ENCODE measurements around the gene SLC38A4. TPM values are rescaled to one million over a fixed set of nuclear protein-coding genes. Genes with fewer than 3 reads are reported as not detected.

The SLC38A4 gene
- total RNA-seq, 1 experiment from 2014 or later: not detected

DNA sequence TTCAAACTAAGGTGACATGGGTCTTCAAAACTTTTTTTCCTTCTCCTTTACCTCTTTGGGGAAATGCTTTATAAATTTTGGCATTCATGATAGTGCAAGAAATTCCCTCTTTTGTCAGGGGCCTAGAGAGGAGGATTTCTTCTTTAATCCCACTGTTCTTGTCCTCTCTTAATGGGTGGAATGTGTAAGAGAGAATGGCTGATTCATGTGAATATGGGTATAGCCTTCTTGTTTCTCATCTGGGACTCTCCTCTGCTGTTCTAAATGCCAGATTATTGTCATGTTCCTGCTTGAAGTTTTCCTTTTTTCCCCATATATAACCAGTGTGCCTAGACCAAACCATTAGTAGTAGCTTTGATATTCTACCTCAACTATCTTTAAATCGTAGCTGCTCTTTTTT lies 46.7 kb downstream of the SLC38A4 start:
- H3K9me2 ChIP-seq (replicated peaks; ENCODE audit: insufficient read depth, low read length): no peaks in the 10 kb centered on the region
- H3K4me3 ChIP-seq (ENCODE audit: low read length): no peak overlapping the region
- H4K20me1 ChIP-seq (ENCODE audit: insufficient read depth, low read depth, low read length): no peaks in the 10 kb centered on the region
- no peaks in the 10 kb centered on the region for H3K27me3 ChIP-seq (ENCODE audit: low read length)
- no peaks in the 10 kb centered on the region for H3K9me3 ChIP-seq (ENCODE audit: low read length)
- H3K4me1 ChIP-seq (ENCODE audit: low read length): no peaks in the 10 kb centered on the region
- no peak overlapping the region for H2AFZ ChIP-seq (ENCODE audit: low read length)
- no peak overlapping the region for H3K9ac ChIP-seq (ENCODE audit: low read length)
- no peaks in the 10 kb centered on the region for H3K36me3 ChIP-seq (ENCODE audit: insufficient read depth, low read length)
- DNase-seq: no peak
- no peak overlapping the region for H3K27ac ChIP-seq (ENCODE audit: low read length)
- H3K79me2 ChIP-seq (ENCODE audit: low read length): no peaks in the 10 kb centered on the region
- H3K4me2 ChIP-seq (ENCODE audit: low read depth, low read length, poor library complexity, severe bottlenecking): no peak overlapping the region

DNA sequence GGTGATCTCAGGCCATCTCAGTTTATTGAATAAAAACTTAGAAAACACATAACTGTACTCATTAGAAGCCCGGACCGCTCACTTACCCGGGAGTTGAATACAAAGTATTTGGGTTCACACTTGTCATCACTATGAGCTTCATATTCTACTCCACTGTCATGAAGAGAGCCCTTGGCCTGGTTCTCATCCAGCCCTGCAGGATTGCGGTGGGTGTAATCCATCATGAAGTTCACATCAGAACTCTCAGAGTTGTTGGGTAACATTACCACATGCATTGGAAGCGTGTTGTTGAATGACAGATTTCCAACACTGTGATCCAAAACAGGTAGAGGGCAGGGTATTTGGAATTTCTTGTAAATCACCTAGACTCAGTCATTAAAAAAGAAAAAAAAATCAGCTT lies 47.4 kb downstream of the SLC38A4 start:
- no peaks in the 10 kb centered on the region for H3K36me3 ChIP-seq (ENCODE audit: insufficient read depth, low read length)
- H3K4me2 ChIP-seq (ENCODE audit: low read depth, low read length, poor library complexity, severe bottlenecking): no peak overlapping the region
- no peak for DNase-seq
- no peaks in the 10 kb centered on the region for H3K27me3 ChIP-seq (ENCODE audit: low read length)
- H2AFZ ChIP-seq (ENCODE audit: low read length): no peak overlapping the region
- H3K4me1 ChIP-seq (ENCODE audit: low read length): no peaks in the 10 kb centered on the region
- no peak overlapping the region for H3K27ac ChIP-seq (ENCODE audit: low read length)
- H3K4me3 ChIP-seq (ENCODE audit: low read length): no peak overlapping the region
- no peak overlapping the region for H3K9ac ChIP-seq (ENCODE audit: low read length)
- H3K9me3 ChIP-seq (ENCODE audit: low read length): no peaks in the 10 kb centered on the region
- H3K9me2 ChIP-seq (replicated peaks; ENCODE audit: insufficient read depth, low read length): no peaks in the 10 kb centered on the region
- H4K20me1 ChIP-seq (ENCODE audit: insufficient read depth, low read depth, low read length): no peaks in the 10 kb centered on the region
- H3K79me2 ChIP-seq (ENCODE audit: low read length): no peaks in the 10 kb centered on the region

GRCh38 chr12:46777587-46777986 lies 48.2 kb downstream of the SLC38A4 start:
- no peaks in the 10 kb centered on the region for H4K20me1 ChIP-seq (ENCODE audit: insufficient read depth, low read depth, low read length)
- no peaks in the 10 kb centered on the region for H3K4me1 ChIP-seq (ENCODE audit: low read length)
- no peak overlapping the region for H3K4me3 ChIP-seq (ENCODE audit: low read length)
- DNase-seq: no peak
- no peaks in the 10 kb centered on the region for H3K9me3 ChIP-seq (ENCODE audit: low read length)
- no peak overlapping the region for H3K4me2 ChIP-seq (ENCODE audit: low read depth, low read length, poor library complexity, severe bottlenecking)
- no peaks in the 10 kb centered on the region for H3K79me2 ChIP-seq (ENCODE audit: low read length)
- H2AFZ ChIP-seq (ENCODE audit: low read length): no peak overlapping the region
- no peaks in the 10 kb centered on the region for H3K27me3 ChIP-seq (ENCODE audit: low read length)
- H3K27ac ChIP-seq (ENCODE audit: low read length): no peak overlapping the region
- no peak overlapping the region for H3K9ac ChIP-seq (ENCODE audit: low read length)
- H3K36me3 ChIP-seq (ENCODE audit: insufficient read depth, low read length): no peaks in the 10 kb centered on the region
- no peaks in the 10 kb centered on the region for H3K9me2 ChIP-seq (replicated peaks; ENCODE audit: insufficient read depth, low read length)

GRCh38 chr12:46775796-46776195 lies 50.0 kb downstream of the SLC38A4 start:
- Histone ChIP-seq H2AFZ (ENCODE audit: low read length) (no peak overlapping the region), H3K9me2 (replicated peaks; ENCODE audit: insufficient read depth, low read length) (no peaks in the 10 kb centered on the region), H3K9me3 (ENCODE audit: low read length) (no peaks in the 10 kb centered on the region), H3K4me1 (ENCODE audit: low read length) (no peaks in the 10 kb centered on the region), H3K4me3 (ENCODE audit: low read length) (no peak overlapping the region), H3K9ac (ENCODE audit: low read length) (no peak overlapping the region), H3K27ac (ENCODE audit: low read length) (no peak overlapping the region), H4K20me1 (ENCODE audit: insufficient read depth, low read depth, low read length) (no peaks in the 10 kb centered on the region), H3K79me2 (ENCODE audit: low read length) (no peaks in the 10 kb centered on the region), H3K27me3 (ENCODE audit: low read length) (no peaks in the 10 kb centered on the region), H3K4me2 (ENCODE audit: low read depth, low read length, poor library complexity, severe bottlenecking) (no peak overlapping the region), H3K36me3 (ENCODE audit: insufficient read depth, low read length) (no peaks in the 10 kb centered on the region)
- DNase-seq: no peak

- Histone ChIP-seq H3K9me2 (replicated peaks; ENCODE audit: insufficient read depth, low read length) (no peaks in the 10 kb centered on the region), H3K9me3 (ENCODE audit: low read length) (no peaks in the 10 kb centered on the region), H3K36me3 (ENCODE audit: insufficient read depth, low read length) (no peaks in the 10 kb centered on the region), H3K27me3 (ENCODE audit: low read length) (no peaks in the 10 kb centered on the region), H3K27ac (ENCODE audit: low read length) (no peak overlapping the region), H3K4me3 (ENCODE audit: low read length) (no peak overlapping the region), H4K20me1 (ENCODE audit: insufficient read depth, low read depth, low read length) (no peaks in the 10 kb centered on the region), H3K4me2 (ENCODE audit: low read depth, low read length, poor library complexity, severe bottlenecking) (no peak overlapping the region), H3K9ac (ENCODE audit: low read length) (no peak overlapping the region), H3K4me1 (ENCODE audit: low read length) (no peaks in the 10 kb centered on the region), H3K79me2 (ENCODE audit: low read length) (no peaks in the 10 kb centered on the region), H2AFZ (ENCODE audit: low read length) (no peak overlapping the region)
- DNase-seq: no peak
Measured at GRCh38 chr12:46774322-46774633, 51.5 kb downstream of the SLC38A4 start.

DNA sequence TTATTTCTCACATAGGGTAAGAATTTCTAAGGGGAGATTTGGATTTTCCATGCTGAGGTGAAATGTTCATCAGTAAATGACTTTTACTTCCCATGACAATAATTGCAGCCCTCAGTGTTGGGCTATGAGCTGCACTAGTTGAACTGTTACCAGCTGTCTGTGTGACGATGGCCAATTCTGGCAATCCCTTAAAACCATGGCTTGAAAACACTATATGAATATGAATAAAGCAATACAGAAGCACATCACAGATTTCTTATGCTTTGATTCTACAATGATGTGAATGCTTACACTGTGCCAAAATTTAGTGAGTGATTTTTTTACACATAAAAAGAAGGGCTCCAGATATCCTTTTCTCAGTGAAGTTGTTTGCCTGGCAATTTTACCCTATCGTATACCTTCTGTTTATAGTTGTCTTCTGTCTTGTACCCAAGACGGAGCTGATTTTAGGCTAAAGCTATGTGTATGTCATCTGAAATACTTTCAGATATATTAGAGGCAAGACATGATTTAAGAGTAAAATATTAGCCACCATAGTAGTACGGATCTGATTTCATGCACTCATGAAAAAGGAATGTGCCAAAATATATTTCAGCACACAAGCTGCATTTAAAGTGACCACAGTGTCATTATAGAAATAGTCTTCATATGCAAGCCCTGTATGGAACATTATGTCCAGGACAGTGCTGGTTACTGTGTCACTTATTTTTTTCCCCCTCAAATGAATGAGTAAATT lies 52.0 kb downstream of the SLC38A4 start:
- Histone ChIP-seq H3K27me3 (ENCODE audit: low read length) (no peaks in the 10 kb centered on the region), H3K36me3 (ENCODE audit: insufficient read depth, low read length) (no peaks in the 10 kb centered on the region), H3K27ac (ENCODE audit: low read length) (no peak overlapping the region), H3K4me1 (ENCODE audit: low read length) (no peaks in the 10 kb centered on the region), H3K4me2 (ENCODE audit: low read depth, low read length, poor library complexity, severe bottlenecking) (no peak overlapping the region), H3K4me3 (ENCODE audit: low read length) (no peak overlapping the region), H3K9me3 (ENCODE audit: low read length) (no peaks in the 10 kb centered on the region), H3K9me2 (replicated peaks; ENCODE audit: insufficient read depth, low read length) (no peaks in the 10 kb centered on the region), H2AFZ (ENCODE audit: low read length) (no peak overlapping the region), H4K20me1 (ENCODE audit: insufficient read depth, low read depth, low read length) (no peaks in the 10 kb centered on the region), H3K79me2 (ENCODE audit: low read length) (no peaks in the 10 kb centered on the region), H3K9ac (ENCODE audit: low read length) (no peak overlapping the region)
- no peak for DNase-seq

GRCh38 chr12:46771268-46771827 lies 54.4 kb downstream of the SLC38A4 start:
- Histone ChIP-seq H4K20me1 (ENCODE audit: insufficient read depth, low read depth, low read length) (no peaks in the 10 kb centered on the region), H3K27me3 (ENCODE audit: low read length) (no peaks in the 10 kb centered on the region), H3K9me2 (replicated peaks; ENCODE audit: insufficient read depth, low read length) (no peaks in the 10 kb centered on the region), H3K9me3 (ENCODE audit: low read length) (no peaks in the 10 kb centered on the region), H2AFZ (ENCODE audit: low read length) (no peak overlapping the region), H3K79me2 (ENCODE audit: low read length) (no peaks in the 10 kb centered on the region), H3K27ac (ENCODE audit: low read length) (no peak overlapping the region), H3K4me3 (ENCODE audit: low read length) (no peak overlapping the region), H3K36me3 (ENCODE audit: insufficient read depth, low read length) (no peaks in the 10 kb centered on the region), H3K4me1 (ENCODE audit: low read length) (no peaks in the 10 kb centered on the region), H3K9ac (ENCODE audit: low read length) (no peak overlapping the region), H3K4me2 (ENCODE audit: low read depth, low read length, poor library complexity, severe bottlenecking) (no peak overlapping the region)
- no peak for DNase-seq

- H3K4me3 ChIP-seq (ENCODE audit: low read length): no peak overlapping the region
- no peaks in the 10 kb centered on the region for H3K4me1 ChIP-seq (ENCODE audit: low read length)
- no peak overlapping the region for H2AFZ ChIP-seq (ENCODE audit: low read length)
- no peak for DNase-seq
- no peaks in the 10 kb centered on the region for H4K20me1 ChIP-seq (ENCODE audit: insufficient read depth, low read depth, low read length)
- no peaks in the 10 kb centered on the region for H3K9me2 ChIP-seq (replicated peaks; ENCODE audit: insufficient read depth, low read length)
- H3K9me3 ChIP-seq (ENCODE audit: low read length): no peaks in the 10 kb centered on the region
- no peak overlapping the region for H3K9ac ChIP-seq (ENCODE audit: low read length)
- no peaks in the 10 kb centered on the region for H3K79me2 ChIP-seq (ENCODE audit: low read length)
- no peak overlapping the region for H3K4me2 ChIP-seq (ENCODE audit: low read depth, low read length, poor library complexity, severe bottlenecking)
- H3K36me3 ChIP-seq (ENCODE audit: insufficient read depth, low read length): no peaks in the 10 kb centered on the region
- H3K27me3 ChIP-seq (ENCODE audit: low read length): no peaks in the 10 kb centered on the region
- H3K27ac ChIP-seq (ENCODE audit: low read length): no peak overlapping the region
Measured at GRCh38 chr12:46770501-46771183, 55.2 kb downstream of the SLC38A4 start.
